GM12875 (cell line): ENCODE results near the gene LIMS2.

Source experiments
- H3K4me3 ChIP-seq: one replicate; pipeline ENCODE4 v1.5.1; 2011; ENCODE audit warnings: low read depth, low read length, control low read depth
- TF ChIP-seq, protein P1 (sequence below): IDR thresholded peaks from 2 replicates; pipeline ENCODE4 v1.5.1; 2011; ENCODE audit warnings: low read depth, mild to moderate bottlenecking, control low read depth, inconsistent platforms, low read length, moderate library complexity, borderline replicate concordance; ENCODE audit not compliant: insufficient read depth

The LIMS2 gene

DNA sequence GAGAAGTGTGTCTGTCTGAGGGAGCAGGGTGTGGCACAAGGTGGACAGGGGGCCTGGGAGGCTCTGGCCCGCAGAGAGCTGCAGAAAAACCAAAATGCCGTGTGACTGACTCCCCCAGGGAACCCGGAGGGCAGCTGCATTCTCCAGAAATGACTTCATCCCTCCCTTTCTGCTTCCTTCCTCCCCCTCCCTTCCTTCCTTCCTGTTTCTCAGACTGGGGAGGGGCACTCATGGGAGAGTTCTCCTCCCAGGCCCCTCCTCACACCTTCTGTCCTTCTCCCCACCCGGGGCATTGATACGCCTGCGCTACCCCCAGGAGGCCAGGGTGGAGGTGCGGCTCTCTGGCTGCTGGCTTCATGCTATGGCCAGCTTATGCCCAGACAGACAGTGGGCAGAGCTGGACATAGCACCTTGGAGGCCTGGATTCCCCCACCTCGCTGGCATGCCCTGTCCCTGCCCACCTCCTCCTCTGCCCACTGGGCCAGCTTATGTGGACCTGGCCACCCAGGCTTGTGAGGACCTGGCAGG is 37.5 kb downstream of the LIMS2 start:
- no peak overlapping the region for H3K4me3 ChIP-seq

DNA sequence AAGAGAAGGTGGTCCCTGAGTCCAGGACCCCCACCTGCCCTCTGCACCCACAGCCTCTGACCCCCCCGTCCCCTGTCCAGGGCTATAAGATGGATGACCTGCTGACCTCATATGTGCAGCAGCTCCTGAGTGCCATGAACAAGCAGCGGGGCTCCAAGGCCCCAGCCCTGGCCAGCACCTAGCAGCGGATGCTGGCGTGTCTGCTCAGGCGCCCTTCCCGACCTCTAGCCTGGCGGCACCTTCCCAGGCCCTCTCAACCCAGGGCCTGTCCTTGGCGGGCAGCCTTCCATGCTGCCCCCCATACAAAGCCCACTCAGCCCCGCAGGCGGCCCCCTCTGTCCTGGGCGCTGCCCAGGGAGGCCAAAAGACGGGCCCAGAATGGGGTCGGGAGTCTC is 38.1 kb downstream of the LIMS2 start:
- no peak overlapping the region for H3K4me3 ChIP-seq
- TF ChIP-seq, protein P1, sequence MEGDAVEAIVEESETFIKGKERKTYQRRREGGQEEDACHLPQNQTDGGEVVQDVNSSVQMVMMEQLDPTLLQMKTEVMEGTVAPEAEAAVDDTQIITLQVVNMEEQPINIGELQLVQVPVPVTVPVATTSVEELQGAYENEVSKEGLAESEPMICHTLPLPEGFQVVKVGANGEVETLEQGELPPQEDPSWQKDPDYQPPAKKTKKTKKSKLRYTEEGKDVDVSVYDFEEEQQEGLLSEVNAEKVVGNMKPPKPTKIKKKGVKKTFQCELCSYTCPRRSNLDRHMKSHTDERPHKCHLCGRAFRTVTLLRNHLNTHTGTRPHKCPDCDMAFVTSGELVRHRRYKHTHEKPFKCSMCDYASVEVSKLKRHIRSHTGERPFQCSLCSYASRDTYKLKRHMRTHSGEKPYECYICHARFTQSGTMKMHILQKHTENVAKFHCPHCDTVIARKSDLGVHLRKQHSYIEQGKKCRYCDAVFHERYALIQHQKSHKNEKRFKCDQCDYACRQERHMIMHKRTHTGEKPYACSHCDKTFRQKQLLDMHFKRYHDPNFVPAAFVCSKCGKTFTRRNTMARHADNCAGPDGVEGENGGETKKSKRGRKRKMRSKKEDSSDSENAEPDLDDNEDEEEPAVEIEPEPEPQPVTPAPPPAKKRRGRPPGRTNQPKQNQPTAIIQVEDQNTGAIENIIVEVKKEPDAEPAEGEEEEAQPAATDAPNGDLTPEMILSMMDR = no peak

More for the DNA sequence above, 37.5 kb downstream of the LIMS2 start:
- TF ChIP-seq, protein P1 = no peak

DNA sequence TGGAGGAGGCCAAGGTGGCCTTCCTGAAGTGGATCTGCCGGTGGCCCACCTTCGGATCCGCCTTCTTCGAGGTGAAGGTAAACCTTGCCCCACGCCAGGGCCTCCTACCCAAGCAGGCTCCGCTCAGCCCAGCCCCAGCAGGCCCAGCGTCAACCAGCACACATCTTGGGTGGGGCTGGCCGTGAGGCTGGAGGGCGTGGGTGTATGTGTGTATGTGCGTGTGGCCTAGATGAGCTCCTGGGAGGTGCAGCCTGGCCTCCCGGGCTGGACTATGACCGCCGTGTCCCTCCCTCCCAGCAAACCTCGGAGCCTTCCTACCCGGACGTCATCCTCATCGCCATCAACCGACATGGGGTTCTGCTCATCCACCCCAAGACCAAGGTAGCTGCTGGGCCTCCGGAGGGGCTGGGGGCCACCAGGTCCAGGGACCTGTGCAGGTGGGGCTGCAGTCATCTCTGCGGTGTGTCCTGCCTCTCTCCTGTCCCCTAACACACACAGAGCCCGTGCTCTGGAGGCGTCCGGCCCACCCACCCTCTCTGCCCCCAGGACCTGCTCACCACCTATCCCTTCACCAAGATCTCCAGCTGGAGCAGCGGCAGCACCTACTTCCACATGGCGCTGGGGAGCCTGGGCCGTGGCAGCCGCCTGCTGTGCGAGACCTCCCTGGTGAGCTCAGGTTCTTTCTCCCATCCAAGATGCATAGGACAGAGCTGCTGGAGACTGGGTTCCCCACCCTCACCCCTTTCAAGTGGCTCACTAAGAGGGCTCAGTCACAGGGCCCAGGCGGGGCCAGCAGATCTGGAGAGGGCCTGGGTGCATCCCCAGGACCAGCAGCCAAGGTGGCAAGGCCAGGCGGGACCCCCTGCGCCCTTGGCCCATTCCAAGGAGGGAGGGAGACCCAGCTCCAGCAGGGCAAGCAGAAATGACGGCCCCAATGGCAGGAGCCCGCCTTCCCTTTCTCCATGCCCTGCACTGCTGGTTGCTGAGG is 38.8 kb downstream of the LIMS2 start:
- H3K4me3 ChIP-seq = no peak overlapping the region
- TF ChIP-seq, protein P1 = no peak

DNA sequence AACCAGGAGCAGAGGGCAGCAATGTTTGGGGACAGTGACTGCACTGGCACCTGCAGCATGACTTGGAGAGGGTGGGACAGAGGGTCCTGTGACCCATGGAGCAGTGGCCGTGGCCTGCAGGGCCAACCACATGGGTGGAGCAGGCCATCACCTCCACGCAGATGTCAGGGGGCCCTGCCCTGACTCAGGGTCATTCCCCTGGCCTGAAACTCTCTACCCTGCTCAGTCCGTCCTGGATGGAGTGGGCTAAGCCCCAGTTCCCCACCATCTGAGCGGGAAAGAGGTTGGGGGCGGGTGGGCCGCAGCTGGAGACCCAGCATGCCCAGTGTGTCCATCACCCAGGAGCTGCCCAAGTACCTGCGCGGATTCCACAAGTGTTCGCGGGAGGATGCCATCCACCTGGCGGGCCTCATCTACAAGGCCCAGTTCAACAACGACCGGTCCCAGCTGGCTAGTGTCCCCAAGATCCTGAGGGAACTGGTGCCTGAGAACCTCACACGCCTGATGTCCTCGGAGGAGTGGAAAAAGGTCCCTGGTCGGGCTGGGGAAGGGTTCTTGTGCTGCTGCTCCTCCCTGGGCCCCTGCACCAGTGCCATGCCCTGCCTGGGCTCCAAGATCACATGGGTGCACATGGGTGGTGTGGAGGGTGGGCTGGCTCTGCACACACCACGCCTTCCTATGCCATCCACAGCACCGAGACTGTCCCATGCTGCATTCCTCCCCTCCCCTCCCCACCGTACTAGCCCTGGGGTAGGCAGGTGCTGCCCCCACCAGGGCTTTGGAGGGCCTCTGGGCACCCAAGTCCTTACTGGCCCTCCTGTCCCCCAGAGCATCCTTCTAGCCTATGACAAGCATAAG is 39.7 kb downstream of the LIMS2 start:
- H3K4me3 ChIP-seq = no peak overlapping the region
- TF ChIP-seq, protein P1 = no peak

DNA sequence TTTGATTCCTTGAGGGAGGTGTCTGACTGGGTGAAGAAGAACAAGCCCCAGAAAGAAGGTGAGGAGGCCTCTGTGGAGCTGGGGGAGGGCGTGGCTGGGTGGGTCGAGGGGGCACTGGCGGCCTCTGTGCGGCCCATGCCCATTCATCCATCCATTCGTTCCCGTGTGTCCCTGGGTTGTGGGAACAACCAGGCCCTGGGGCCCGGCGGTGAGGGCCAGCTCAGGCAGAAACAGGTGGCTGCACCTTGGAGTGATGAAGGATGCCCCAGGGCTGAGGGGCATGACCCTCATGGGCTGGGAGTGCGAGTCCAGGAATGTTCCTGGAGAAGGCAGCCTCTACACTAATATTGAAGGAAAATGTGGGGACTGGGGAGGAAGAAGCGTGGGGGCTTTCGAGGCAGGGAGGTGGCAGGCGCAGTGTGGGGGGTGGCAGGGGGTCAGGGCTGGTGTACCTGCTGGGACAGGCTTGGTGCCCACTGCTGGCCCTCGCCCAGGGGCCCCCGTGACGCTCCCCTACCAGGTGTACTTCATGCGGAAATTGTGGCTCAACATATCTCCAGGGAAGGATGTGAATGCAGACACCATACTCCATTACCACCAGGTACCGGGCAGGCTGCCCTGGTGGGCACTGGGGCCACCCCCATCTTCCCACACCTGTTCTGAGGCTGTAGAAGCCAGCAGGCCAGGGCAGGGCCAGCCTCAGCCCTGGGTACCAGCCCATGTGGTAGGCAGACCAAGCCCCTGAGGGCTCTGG is 40.5 kb downstream of the LIMS2 start:
- H3K4me3 ChIP-seq = no peak overlapping the region
- TF ChIP-seq, protein P1 = no peak

DNA sequence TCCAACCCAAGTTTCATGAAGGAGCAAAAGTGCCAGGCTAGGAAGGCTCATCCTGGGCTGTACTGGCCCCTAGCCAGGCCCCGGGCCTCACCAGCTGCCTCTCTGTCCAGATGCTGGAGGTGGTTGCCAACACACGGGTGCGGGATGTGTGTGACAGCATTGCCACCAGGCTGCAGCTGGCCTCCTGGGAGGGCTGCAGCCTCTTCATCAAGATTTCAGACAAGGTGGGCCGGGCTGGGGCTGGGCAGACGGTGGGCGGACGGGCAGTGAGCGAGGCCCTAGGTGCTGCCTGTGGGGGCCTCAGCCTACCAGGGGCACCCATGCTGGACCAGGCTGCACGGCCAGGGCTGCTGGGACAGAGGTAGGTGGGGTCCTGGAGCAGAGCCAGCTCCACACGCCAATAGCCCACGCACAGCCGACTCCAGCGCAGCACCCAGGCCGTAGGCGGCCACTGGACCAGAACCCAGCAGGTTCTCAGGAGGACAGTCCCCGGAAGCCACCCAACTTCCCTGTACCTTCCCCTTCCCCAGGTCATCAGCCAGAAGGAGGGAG is 41.2 kb downstream of the LIMS2 start:
- TF ChIP-seq, protein P1 = no peak
- no peak overlapping the region for H3K4me3 ChIP-seq
